ENCODE measurements around the gene CPEB4. TPM values are rescaled to one million over a fixed set of nuclear protein-coding genes. Genes with fewer than 3 reads are reported as not detected.
A peak's percentile ranks its signal among the peaks of the same experiment; 100 is the strongest.

The CPEB4 gene
- total and polyA plus RNA-seq, 9 of the 15 experiments (the other 6 are each of a cell fraction or from before 2014, with no cell fraction given), result 7.4 to 21.3 (median 12.4) TPM

- TF ChIP-seq ZBTB12 (CRISPR knock-in tag; IDR thresholded peaks at IDR 0.05) (no peak), NR1H2 (CRISPR knock-in tag; IDR thresholded peaks at IDR 0.05) (no peak), MCM2 (IDR thresholded peaks at IDR 0.05; ENCODE audit: low read depth) (no peak), RNF2 (IDR thresholded peaks at IDR 0.05) (no peak), XRCC3 (IDR thresholded peaks at IDR 0.05) (no peak), ZBTB9 (CRISPR knock-in tag; IDR thresholded peaks at IDR 0.05) (no peak), MBD2 (IDR thresholded peaks at IDR 0.05; ENCODE audit: borderline replicate concordance, low read depth) (no peak), ID3 (CRISPR knock-in tag; IDR thresholded peaks at IDR 0.05) (no peak), ID3 (tag; IDR thresholded peaks at IDR 0.05) (no peak), SIN3B (IDR thresholded peaks at IDR 0.05; ENCODE audit: low read depth) (no peak), ZC3H8 (IDR thresholded peaks at IDR 0.05) (0 out of 2 replicates have a peak, but pooled peaks have one; percentile 11), PBX2 (CRISPR knock-in tag; IDR thresholded peaks at IDR 0.05; ENCODE audit: low read depth) (no peak), PBX2 (tag; conservative IDR thresholded peaks at IDR 0.05; ENCODE audit: low read depth) (peak; percentile 34; the same call in 1 of the 2 replicates), KDM1A (IDR thresholded peaks at IDR 0.05) (no peak), NFYB (IDR thresholded peaks at IDR 0.05; ENCODE audit: extremely low read depth, insufficient read length) (no peak), SIRT6 (IDR thresholded peaks at IDR 0.05; ENCODE audit: low read depth, low read length) (no peak), ZNF780A (CRISPR knock-in tag; IDR thresholded peaks at IDR 0.05) (no peak), ZNF707 (CRISPR knock-in tag; conservative IDR thresholded peaks at IDR 0.05) (no peak), ARHGAP35 (IDR thresholded peaks at IDR 0.05; ENCODE audit: partially characterized antibody) (no peak), BRF1 (IDR thresholded peaks at IDR 0.05; ENCODE audit: borderline replicate concordance, extremely low read depth, insufficient read length) (no peak), U2AF1 (optimal IDR thresholded peaks at IDR 0.05; ENCODE audit: low read depth, low read length) (no peak), POLR2AphosphoS5 (IDR thresholded peaks at IDR 0.05; ENCODE audit: control insufficient read depth, insufficient read depth, low read depth, low read length) (peak; percentile 46), RBFOX2 (IDR thresholded peaks at IDR 0.05; ENCODE audit: low read depth, low read length) (peak; percentile 51)
Observed at GRCh38 chr5:173858021-173858669, 30.0 kb upstream of the CPEB4 start (continued).
